Hematopoietic multipotent progenitor cell (in vitro differentiated cells): Measurements from ENCODE around the gene GMDS. TPM values are rescaled to one million over a fixed set of nuclear protein-coding genes. Genes with fewer than 3 reads are reported as not detected.
"Not testable (repeated sequence)": the region's sequence is repeated elsewhere in the genome, so short reads cannot be mapped to it uniquely, and the experiment has no call there.

Experiments used
- DNase-seq, 3 donors: peaks; one replicate each; pipeline ENCODE4 v3.0.0-alpha.2; 2011 to 2015; ENCODE audit warnings: low read depth in 2 of 3, low spot score in 2 of 3
- total RNA-seq: library from RNA; depleted of rRNA; stranded (reverse); fragments of >200 nt; gene quantifications from one replicate; pipeline ENCODE4 v1.2.3, GENCODE V29; 2012

Gene GMDS
- total RNA-seq, 1 donor: 12.7 TPM

DNA sequence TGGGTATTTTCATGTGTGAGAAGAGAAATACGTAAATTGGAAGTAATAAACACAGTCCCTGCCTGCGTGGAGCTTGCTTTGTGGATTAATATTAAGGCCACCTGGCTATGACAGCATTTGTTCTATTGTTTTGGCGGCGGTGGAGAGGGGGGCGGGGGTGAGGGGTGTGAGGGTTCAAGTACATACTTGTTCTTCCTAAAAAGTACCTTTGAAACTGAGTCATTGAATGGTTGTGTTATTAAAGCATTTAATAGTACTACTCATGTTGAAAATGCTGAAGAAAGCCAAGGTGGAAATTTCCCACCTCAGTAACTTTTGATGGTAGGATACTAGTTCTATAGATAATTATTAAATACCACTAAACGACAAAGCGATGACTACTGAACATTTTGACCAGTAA, 540.7 kb downstream of the GMDS start:
- no peak for DNase-seq

DNA sequence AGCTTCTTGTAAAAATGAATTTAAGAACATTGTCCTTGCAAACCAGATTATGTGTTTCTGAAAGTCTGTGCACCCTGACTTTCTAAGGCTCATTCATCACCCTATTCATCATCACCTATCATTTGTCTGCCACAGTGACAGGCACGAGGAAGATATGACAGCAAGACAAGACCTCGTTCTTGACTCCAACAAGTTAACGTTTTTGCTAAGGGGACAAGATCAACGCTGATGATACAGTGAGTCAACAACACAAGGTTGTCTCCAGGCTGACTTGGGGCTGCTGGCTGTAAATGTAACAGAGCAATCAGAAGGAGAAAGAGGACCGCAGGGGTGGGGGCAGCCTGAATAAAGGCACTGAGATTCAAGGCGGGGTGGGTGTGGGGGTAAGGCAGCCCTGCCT, 541.5 kb downstream of the GMDS start:
- no peak for DNase-seq

DNA sequence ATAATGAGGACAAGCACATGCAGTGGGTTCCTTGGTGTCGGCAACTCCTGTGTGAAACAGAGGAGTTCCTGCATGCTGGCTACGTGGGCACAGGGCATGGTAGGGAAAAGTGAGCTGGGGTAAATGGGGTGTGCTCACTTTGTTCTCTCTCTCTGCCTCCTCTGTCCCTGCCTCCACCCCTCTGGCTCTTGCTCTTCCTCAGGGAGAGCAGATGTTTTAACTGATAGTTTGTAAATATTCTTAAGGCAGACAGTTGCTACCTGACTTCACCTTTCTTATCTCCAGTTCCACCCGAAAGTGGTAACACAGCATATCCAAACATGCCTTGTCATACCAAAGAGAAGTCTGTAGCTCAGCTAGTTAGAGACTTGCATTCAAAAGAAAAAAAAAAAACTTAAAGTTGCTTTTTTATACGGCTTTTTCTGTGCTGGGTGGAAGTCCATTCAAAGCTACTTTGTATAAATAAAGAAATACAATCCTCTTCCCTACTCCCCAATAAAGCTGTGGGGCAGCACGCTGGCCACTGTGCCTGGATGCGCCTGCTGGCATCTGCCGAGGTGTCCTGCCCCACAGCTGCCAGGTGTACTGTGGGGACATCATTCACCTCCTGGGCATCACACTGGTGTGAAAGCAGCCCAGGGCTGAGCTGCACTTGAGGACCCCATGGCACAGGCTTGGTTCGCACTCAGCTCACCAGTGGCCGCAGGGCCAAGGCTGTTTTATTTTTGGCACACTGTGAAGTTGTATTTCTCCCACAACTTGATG, 542.1 kb downstream of the GMDS start:
- DNase-seq: peak in 1 of 3 donors; percentile 32

DNA sequence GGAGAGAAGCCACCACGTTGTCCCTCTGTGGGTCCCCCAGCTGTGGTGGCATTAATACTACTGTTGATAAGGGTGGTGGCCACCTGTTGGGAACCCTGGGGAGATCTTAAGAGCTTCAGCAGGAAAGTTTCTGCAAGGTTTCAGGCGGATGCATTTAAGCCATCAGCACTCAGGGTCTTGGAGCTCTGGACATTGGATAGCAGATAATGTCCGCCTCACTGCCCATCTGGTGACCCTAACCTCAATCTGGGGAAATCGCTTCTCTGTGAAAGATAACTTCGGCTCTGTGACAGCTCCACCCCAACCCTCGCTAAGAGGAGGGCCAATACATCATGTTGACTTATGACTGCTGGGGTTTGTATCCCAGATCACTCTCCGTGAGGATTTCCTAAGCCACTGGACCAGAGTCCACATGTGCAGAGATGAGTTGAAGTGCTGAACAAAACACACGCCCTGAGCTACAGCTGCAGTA, 542.8 kb downstream of the GMDS start:
- no peak for DNase-seq

GRCh38 chr6:1701668-1702353, 543.6 kb downstream of the GMDS start:
- DNase-seq: no peak

DNA sequence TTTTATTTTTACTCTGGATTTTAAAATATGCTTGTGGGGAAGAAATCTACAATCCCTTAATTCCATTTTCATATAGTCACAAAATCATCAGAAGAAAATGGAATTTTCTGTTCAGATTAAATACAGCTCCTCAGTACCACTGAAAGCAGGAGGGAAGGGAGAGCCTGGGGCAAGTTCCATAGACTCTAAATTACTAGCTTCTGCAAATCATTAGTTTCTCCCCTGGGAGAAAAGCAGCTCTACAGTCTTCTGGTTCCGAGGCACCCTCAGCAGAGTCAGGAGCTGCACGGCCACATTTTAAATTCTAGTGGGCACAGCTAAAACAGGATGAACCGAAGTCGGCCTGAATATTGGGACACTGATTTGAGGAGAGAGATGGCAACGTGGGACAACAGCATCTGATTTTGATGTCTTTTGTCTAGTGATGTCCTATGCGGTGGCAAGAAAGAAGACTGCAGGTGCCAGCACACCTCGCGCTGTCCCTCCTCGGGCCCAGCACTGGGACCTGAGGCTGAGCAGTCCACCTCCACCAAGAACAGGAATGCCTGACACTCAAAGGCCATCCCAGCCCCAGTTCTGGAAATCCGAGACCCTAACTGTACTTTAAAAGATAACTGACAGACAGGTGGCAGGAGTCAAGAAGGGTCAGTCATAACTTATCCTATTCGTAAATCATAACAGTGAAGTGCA, 545.0 kb downstream of the GMDS start:
- DNase-seq: no peak

- no peak for DNase-seq
These were observed 546.9 kb downstream of the GMDS start for GRCh38 chr6:1698527-1698926.

DNA sequence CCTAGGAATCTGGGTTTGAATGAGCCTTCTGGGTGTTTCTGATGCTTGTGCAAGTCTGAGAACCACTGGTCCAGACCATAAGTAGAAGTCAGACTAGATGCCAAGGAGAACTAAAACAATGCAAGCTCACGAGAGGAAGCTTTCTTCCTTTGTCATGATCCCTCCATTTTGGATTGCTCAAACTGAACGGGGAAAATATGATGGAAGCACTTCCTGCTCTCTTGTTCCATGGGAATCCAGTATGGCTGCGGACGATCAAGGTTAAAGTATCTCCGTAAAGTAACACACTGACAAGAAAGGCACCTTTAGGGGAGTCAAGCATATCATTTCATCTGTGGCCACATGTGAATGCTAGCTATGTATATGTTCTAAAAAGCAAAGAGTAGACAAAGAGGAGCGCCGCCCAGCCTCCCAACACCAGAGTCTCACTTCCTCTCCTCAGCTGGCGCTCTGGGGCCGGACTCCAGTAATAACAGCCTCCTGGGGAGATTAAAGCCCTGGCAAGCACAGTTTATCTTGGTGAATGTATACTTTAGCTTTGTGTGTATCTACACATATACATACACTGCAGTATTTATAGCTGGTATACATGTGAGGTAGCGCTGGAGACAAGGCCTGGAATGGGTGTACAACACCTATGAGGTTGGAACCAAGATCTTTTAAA, 547.6 kb downstream of the GMDS start:
- DNase-seq: no peak

DNA sequence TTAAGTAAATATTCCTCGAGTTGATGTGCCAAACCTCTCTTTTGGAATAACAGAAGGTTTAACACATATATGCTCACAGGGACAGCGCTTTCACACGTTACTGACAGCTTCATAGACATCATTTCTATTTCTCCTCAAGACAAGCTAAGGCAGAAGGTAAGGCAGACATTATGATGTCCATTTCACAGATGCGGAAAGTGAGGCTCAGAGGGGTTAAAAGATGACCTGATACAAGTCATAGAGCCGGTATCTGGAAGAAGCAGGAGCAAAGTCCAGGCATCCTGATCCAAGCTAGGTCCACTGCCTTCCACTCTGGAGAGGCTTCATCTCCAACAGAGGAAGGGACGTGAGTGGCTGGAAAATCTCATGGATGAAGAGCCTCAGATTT, 548.9 kb downstream of the GMDS start:
- no peak for DNase-seq

GRCh38 chr6:1695546-1696462, 549.6 kb downstream of the GMDS start:
- no peak for DNase-seq

DNA sequence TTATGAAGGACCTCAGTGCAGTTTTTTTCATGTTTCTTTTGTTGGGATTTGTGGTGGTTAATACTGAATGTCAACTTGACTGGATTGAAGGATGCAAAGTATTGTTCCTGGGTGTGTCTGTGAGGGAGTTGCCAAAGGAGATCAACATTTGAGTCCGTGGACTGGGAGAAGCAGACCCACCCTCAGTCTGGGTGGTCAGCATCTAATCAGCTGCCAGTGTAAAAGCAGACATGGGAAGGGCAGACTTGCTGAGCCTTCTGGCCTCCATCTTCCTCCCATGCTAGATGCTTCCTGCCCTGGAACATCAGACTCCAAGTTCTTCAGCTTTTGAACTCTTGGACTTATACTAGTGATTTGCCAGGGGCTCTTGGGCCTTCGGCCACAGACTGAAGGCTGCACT, 553.6 kb downstream of the GMDS start:
- not testable (repeated sequence) for DNase-seq

DNA sequence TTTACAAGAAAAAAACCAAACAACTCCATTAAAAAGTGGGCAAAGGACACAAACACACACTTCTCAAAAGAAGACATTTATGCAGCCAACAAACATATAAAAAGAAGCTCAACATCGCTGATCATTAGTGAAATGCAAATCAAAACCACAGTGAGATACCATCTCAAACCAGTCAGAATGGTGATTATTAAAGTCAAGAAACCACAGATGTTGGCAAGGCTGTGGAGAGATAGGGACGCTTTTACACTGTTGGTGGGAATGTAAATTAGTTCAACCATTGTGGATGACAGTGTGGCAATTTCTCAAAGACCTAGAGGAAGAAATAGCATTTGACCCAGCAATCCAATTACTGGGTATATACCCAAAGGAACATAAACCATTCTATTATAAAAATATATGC, 554.7 kb downstream of the GMDS start:
- DNase-seq: peak in 1 of 3 donors; percentile 14

DNA sequence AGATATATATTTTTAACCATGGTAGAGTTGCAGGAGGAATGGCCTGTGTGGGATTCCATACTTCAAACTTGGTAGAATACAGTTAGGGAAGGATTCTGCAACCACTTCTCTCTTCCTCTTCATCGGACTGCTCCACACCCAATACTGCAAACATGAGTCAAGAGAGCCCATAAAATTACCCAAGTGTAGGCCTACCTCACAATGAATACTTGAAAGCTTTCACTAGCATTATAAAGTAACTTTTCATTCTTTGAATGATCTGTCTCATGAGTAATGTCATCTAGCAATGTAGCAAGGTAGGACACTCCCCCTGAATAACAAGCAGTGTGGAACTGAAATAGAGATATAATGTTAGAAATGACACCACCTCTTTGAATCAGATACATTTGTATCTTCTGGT, 556.3 kb downstream of the GMDS start:
- DNase-seq: no peak

GRCh38 chr6:1688396-1688795, 557.0 kb downstream of the GMDS start:
- no peak for DNase-seq

- no peak for DNase-seq
These were observed 558.0 kb downstream of the GMDS start for GRCh38 chr6:1687402-1687801.

DNA sequence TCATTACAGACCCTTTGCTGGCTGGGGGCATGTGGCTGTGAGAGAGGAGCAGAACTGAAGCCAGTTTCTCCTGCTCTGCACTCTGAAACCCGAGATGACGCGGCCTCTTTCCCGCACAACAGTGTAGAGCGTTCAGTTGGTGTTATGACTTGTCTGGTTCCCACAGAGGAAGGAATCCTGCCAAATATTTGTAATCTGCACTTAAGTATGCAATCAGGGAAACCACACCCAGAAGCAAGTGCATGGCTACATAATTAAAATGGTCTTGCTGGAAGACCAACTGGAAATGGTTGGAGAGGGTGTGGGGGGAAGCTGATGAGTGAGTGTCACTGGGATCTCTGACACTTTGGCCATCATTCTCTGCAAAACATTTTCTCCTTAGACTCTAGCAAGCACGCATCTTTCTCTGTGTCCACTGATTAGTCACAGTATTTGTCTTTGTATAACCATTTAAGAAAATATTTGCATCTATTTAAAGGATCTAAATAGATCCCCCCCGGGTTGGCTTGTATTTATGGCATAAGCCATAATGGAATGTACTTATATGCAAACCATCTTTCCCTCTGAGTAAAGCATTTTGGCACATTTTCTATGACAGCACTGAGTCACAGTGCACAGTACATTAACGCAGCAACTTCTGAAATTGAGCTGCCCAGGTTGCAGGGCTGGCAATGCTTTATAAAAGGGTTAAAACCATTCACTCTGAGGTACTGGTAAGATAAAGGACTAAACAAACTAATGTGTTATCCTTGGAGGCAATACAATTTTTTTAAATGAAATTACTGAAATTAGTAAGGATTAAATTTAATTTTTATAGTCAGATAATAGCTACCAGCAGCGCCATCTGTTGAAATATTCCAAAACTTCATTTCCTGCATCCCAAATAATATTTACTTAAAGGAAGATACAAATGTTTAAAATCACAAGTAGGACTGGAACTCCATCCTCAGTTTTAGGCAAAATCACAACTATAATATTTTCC, 559.0 kb downstream of the GMDS start:
- DNase-seq: no peak

DNA sequence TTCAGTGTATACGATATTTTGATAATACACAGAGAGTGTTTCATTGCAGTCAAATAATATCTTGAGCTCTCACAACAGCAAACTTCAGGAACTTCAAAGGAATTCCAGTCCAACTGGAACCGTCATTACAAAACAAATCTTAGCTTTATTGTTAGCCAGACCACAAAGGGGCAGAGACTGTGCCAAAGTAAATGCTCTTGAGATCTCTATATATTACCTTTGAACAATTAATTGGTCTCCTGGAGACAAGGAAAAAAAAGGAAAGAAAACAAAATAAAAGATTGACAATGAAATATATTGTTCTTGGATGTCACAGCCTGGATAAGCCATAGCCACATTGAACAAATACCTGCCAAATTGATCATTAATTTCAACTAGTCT, 565.7 kb downstream of the GMDS start:
- no peak for DNase-seq

DNA sequence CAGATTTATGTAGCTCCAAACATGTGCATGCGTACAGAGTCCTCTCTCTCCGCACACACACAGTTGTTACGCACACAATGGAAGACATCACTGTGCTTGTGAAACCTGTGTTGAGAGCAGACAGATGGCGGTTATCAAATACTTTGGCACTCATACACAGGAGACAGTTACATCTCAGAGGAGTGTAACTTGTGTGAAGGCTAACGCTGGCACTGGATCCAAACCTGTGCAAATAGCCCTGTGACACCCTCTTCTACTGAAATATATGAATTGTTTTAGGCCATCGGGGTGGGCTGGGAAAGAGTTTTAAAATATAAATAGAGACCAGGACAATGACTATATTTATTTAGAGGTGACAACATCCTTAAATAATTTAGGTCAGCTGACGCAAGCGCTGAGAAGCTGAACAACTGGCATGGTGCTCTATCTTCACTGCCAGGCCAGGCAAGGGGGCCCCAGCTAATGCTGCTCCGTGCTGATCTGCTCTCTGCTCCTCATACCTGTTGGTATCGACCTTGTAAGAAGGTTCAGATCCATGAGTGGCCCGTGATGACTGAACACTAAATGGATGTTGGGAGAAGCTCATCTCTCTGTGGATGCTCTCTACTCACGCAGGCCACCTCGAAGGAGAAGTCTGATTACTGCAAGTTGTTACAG, 566.2 kb downstream of the GMDS start:
- DNase-seq: no peak
